OCI-LY1 (cell line): Measurements from ENCODE around the gene DDX56.
"Not testable (repeated sequence)": the region's sequence is repeated elsewhere in the genome, so short reads cannot be mapped to it uniquely, and the experiment has no call there.

Experiments used
- H2AFZ ChIP-seq: fragments of 200-600 bp; sonication (generic), shearing (Covaris generic); 2 replicates; pipeline ENCODE4 v1.6.0; 2014; ENCODE audit warnings: antibody characterized with exemption, mild to moderate bottlenecking, low read length
- H3F3A ChIP-seq: fragments of 200-600 bp; sonication (generic), shearing (Covaris generic); 2 replicates; pipeline ENCODE4 v1.6.0; 2014; ENCODE audit warnings: mild to moderate bottlenecking, antibody characterized with exemption, low read length, moderate library complexity; ENCODE audit not compliant: insufficient read depth
- H3K27ac ChIP-seq: fragments of 200-600 bp; sonication (generic); 2 replicates; pipeline ENCODE4 v1.5.1; 2014; ENCODE audit warnings: low read length, mixed run types, mild to moderate bottlenecking, low read depth; ENCODE audit not compliant: poor library complexity, severe bottlenecking
- H3K27me3 ChIP-seq: fragments of 200-600 bp; sonication (generic); 2 replicates; pipeline ENCODE4 v1.6.0; 2014; ENCODE audit warnings: antibody characterized with exemption, mild to moderate bottlenecking, low read length, moderate library complexity; ENCODE audit not compliant: insufficient read depth
- H3K36me3 ChIP-seq: fragments of 200-600 bp; sonication (generic); 2 replicates; pipeline ENCODE4 v1.6.1; 2014; ENCODE audit warnings: mild to moderate bottlenecking, antibody characterized with exemption, low read length, moderate library complexity, mixed read lengths; ENCODE audit not compliant: insufficient read depth
- H3K4me1 ChIP-seq: fragments of 200-600 bp; sonication (generic); 2 replicates; pipeline ENCODE4 v1.5.1; 2014; ENCODE audit warnings: mild to moderate bottlenecking, low read length, moderate library complexity; ENCODE audit not compliant: insufficient read depth, severe bottlenecking
- H3K4me2 ChIP-seq: fragments of 200-600 bp; sonication (generic), shearing (Covaris generic); 2 replicates; pipeline ENCODE4 v1.6.1; 2014; ENCODE audit warnings: low read length
- H3K4me3 ChIP-seq: fragments of 200-600 bp; sonication (generic); 2 replicates; pipeline ENCODE4 v1.5.1; 2014; ENCODE audit warnings: low read length, low read depth, mild to moderate bottlenecking, mixed read lengths; ENCODE audit not compliant: poor library complexity, severe bottlenecking
- H3K79me2 ChIP-seq: fragments of 200-600 bp; shearing (Covaris generic); 2 replicates; pipeline ENCODE4 v1.6.1; 2016; ENCODE audit warnings: mixed run types, low read length, mixed read lengths; ENCODE audit not compliant: insufficient read depth
- H3K9ac ChIP-seq: fragments of 200-600 bp; sonication (generic), shearing (Covaris generic); 2 replicates; pipeline ENCODE4 v1.6.1; 2014; ENCODE audit warnings: mild to moderate bottlenecking, low read length, mixed read lengths
- H3K9me2 ChIP-seq: fragments of 200-600 bp; sonication (generic), shearing (Covaris generic); 2 replicates; pipeline ENCODE4 v1.6.1; 2014; ENCODE audit warnings: low read depth, mild to moderate bottlenecking, low read length, mixed read lengths
- H3K9me3 ChIP-seq: fragments of 200-600 bp; shearing (Covaris generic); 2 replicates; pipeline ENCODE4 v1.6.1; 2014; ENCODE audit warnings: low read length, mixed read lengths
- H4K20me1 ChIP-seq: fragments of 200-600 bp; sonication (generic), shearing (Covaris generic); 2 replicates; pipeline ENCODE4 v1.6.0; 2016; ENCODE audit warnings: mild to moderate bottlenecking, low read length; ENCODE audit not compliant: insufficient read depth
- CTCF ChIP-seq: fragments of 200-600 bp; sonication (generic), shearing (Covaris generic); IDR thresholded peaks from 2 replicates; pipeline ENCODE4 v1.5.1; 2017; ENCODE audit warnings: mild to moderate bottlenecking, antibody characterized with exemption, low read length, moderate library complexity, mixed read lengths
- EZH2 ChIP-seq: fragments of 200-600 bp; sonication (generic), shearing (Covaris generic); IDR thresholded peaks from 2 replicates; pipeline ENCODE4 v1.8.0; 2017; ENCODE audit warnings: borderline replicate concordance, mixed run types, mild to moderate bottlenecking, antibody characterized with exemption, low read length, moderate library complexity, mixed read lengths

DDX56 gene

GRCh38 chr7:44557485-44557884 is 16.2 kb downstream of the DDX56 start:
- Histone ChIP-seq H4K20me1 (no peaks in the 10 kb centered on the region), H3K4me3 (no peak overlapping the region), H3F3A (no peaks in the 10 kb centered on the region), H3K4me2 (no peak overlapping the region), H3K27me3 (no peaks in the 10 kb centered on the region; the same call in 1 of the 2 replicates), H3K9me2 (no peaks in the 10 kb centered on the region), H3K9ac (no peak overlapping the region), H2AFZ (no peak overlapping the region), H3K36me3 (no peaks in the 10 kb centered on the region), H3K9me3 (no peaks in the 10 kb centered on the region), H3K79me2 (no peaks in the 10 kb centered on the region), H3K4me1 (no peaks in the 10 kb centered on the region), H3K27ac (no peak overlapping the region)
- TF ChIP-seq EZH2 (no peak), CTCF (no peak)

- H3K79me2 ChIP-seq = no peaks in the 10 kb centered on the region
- H3K27ac ChIP-seq = no peak overlapping the region
- H3K4me2 ChIP-seq = no peak overlapping the region
- no peaks in the 10 kb centered on the region; the same call in 1 of the 2 replicates for H3K27me3 ChIP-seq
- no peak overlapping the region for H3K9ac ChIP-seq
- TF ChIP-seq CTCF = no peak
- no peak for TF ChIP-seq EZH2
- no peaks in the 10 kb centered on the region for H3K9me3 ChIP-seq
- H3K4me3 ChIP-seq = no peak overlapping the region
- H3K4me1 ChIP-seq = no peaks in the 10 kb centered on the region
- H3K9me2 ChIP-seq = no peaks in the 10 kb centered on the region
- no peaks in the 10 kb centered on the region for H4K20me1 ChIP-seq
- H2AFZ ChIP-seq = no peak overlapping the region
- no peaks in the 10 kb centered on the region for H3F3A ChIP-seq
- no peaks in the 10 kb centered on the region for H3K36me3 ChIP-seq
Measured at GRCh38 chr7:44555350-44555749, 18.4 kb downstream of the DDX56 start.

DNA sequence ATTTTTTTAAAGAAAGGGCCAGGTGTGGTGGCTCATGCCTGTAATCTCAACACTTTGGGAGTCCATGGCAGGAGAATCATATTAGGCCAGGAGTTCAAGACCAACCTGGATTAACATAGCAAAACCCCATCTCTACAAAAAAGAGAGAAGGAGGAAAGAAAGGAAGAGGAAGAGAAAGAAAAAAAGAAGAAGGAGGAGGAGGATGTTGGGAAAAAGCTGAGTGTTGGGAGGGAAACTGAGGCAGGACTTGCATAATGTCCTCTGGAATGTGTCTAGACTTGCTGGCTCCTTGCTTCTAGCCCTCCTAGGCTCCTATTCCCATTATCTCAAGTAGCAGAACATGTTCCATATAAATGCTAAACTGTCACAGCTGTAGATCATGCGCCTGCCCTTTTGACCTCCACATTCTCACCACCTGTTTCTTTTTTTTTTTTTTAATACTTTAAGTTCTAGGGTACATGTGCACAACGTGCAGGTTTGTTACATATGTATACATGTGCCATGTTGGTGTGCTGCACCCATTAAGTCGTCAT is 21.2 kb downstream of the DDX56 start:
- H3K9me2 ChIP-seq, H3K79me2 ChIP-seq, H3K4me1 ChIP-seq, H4K20me1 ChIP-seq, H3K27me3 ChIP-seq, H3K27ac ChIP-seq, H3K4me3 ChIP-seq, H3K4me2 ChIP-seq, H3F3A ChIP-seq, H3K9ac ChIP-seq, H3K36me3 ChIP-seq, H3K9me3 ChIP-seq, H2AFZ ChIP-seq: not testable (repeated sequence)

DNA sequence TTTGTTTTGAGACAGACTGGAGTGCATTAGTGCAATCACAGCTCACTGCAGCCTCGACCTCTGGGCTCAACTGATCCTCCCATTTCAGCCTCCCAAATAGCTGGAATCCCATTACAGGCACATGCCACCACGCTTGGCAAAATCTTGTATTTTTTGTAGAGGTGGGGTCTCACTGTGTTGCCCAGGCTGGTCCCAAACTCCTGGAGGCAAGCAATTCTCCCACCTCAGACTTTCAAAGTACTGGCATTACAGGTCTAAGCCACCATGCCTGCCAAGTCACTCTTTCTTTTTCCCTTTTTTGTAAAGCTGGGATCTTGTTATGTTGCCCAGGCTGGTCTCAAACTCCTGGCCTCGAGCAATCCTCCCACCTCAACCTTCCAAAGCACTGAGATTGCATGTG is 24.3 kb downstream of the DDX56 start:
- H3K79me2 ChIP-seq = no peaks in the 10 kb centered on the region
- H3K4me3 ChIP-seq = no peak overlapping the region
- TF ChIP-seq CTCF = no peak
- no peak for TF ChIP-seq EZH2
- H3K9me3 ChIP-seq = no peaks in the 10 kb centered on the region
- H3K4me1 ChIP-seq = no peaks in the 10 kb centered on the region
- H3F3A ChIP-seq = no peaks in the 10 kb centered on the region
- no peak overlapping the region for H3K9ac ChIP-seq
- no peaks in the 10 kb centered on the region for H3K9me2 ChIP-seq
- no peaks in the 10 kb centered on the region for H3K36me3 ChIP-seq
- no peak overlapping the region for H3K27ac ChIP-seq
- no peak overlapping the region for H2AFZ ChIP-seq
- no peaks in the 10 kb centered on the region for H4K20me1 ChIP-seq
- H3K27me3 ChIP-seq = no peaks in the 10 kb centered on the region; the same call in 1 of the 2 replicates
- H3K4me2 ChIP-seq = no peak overlapping the region
